Colon (tissue), 2 donors: ENCODE data around the gene CX3CL1.

Source experiments
- FAIRE-seq: peaks from 2 replicates; lab custom pipeline; 2012; peaks lifted over from hg19 to GRCh38; lab: Jason Lieb, UNC
- donor health status: control.
- donor health status: control.

CX3CL1 gene

GRCh38 chr16:57405097-57405496 lies 32.8 kb downstream of the CX3CL1 start:
- FAIRE-seq, result no peak

GRCh38 chr16:57406881-57407280 lies 34.6 kb downstream of the CX3CL1 start:
- FAIRE-seq, result no peak

GRCh38 chr16:57407521-57408353 lies 35.4 kb downstream of the CX3CL1 start:
- FAIRE-seq, result no peak

- FAIRE-seq, result no peak
Observed at GRCh38 chr16:57409065-57409464, 36.8 kb downstream of the CX3CL1 start.

- no peak for FAIRE-seq
Observed at GRCh38 chr16:57409870-57410587, 37.7 kb downstream of the CX3CL1 start.

GRCh38 chr16:57411362-57411976 lies 39.2 kb downstream of the CX3CL1 start:
- FAIRE-seq, result no peak

- FAIRE-seq, result no peak
Observed at GRCh38 chr16:57412584-57412983, 40.3 kb downstream of the CX3CL1 start.

- no peak for FAIRE-seq
Observed at GRCh38 chr16:57413301-57413730, 41.0 kb downstream of the CX3CL1 start.

- no peak for FAIRE-seq
Observed at GRCh38 chr16:57413733-57414132, 41.4 kb downstream of the CX3CL1 start.

- FAIRE-seq, result no peak
Observed at GRCh38 chr16:57416084-57416483, 43.8 kb downstream of the CX3CL1 start.

GRCh38 chr16:57419506-57419905 lies 47.2 kb downstream of the CX3CL1 start:
- no peak for FAIRE-seq

- FAIRE-seq, result no peak
Observed at GRCh38 chr16:57422026-57422944, 50.0 kb downstream of the CX3CL1 start.

GRCh38 chr16:57423152-57423551 lies 50.9 kb downstream of the CX3CL1 start:
- FAIRE-seq, result no peak

- FAIRE-seq, result no peak
Observed at GRCh38 chr16:57424583-57424982, 52.3 kb downstream of the CX3CL1 start.

GRCh38 chr16:57426356-57426755 lies 54.1 kb downstream of the CX3CL1 start:
- no peak for FAIRE-seq

GRCh38 chr16:57427307-57427706 lies 55.0 kb downstream of the CX3CL1 start:
- FAIRE-seq, result no peak

- no peak for FAIRE-seq
Observed at GRCh38 chr16:57427824-57428223, 55.5 kb downstream of the CX3CL1 start.

GRCh38 chr16:57430955-57431354 lies 58.7 kb downstream of the CX3CL1 start:
- no peak for FAIRE-seq

GRCh38 chr16:57432505-57432904 lies 60.2 kb downstream of the CX3CL1 start:
- FAIRE-seq, result no peak

GRCh38 chr16:57432989-57433388 lies 60.7 kb downstream of the CX3CL1 start:
- no peak for FAIRE-seq

GRCh38 chr16:57434003-57434402 lies 61.7 kb downstream of the CX3CL1 start:
- no peak for FAIRE-seq
